ENCODE results near the gene TTC34. TPM values are rescaled to one million over a fixed set of nuclear protein-coding genes. Genes with fewer than 3 reads are reported as not detected.

TTC34 gene
- total and polyA plus RNA-seq, 2 of the 13 experiments (the other 11 are each of a cell fraction or from before 2014, with no cell fraction given), result 0.07 to 0.11 TPM

- no peak for TF ChIP-seq ZBTB20 (CRISPR knock-in tag; IDR thresholded peaks at IDR 0.05; ENCODE audit: borderline replicate concordance, low read depth)
Measured at GRCh38 chr1:2826736-2827292, 25.3 kb upstream of the TTC34 start (continued).

- Histone ChIP-seq H3K9ac (ENCODE audit: insufficient read depth, low read depth, low read length) (no peak overlapping the region), H2AFZ (ENCODE audit: low read length) (no peak overlapping the region), H3K4me1 (ENCODE audit: insufficient read depth, low read length) (no peaks in the 10 kb centered on the region), H3K9me3 (ENCODE audit: low read length) (peaks cover 9% of the 10 kb centered on the region; the same call in 1 of the 2 replicates), H3K4me3 (replicated peaks in 1 of 3; ENCODE audit: insufficient read depth in 1 of 3, low read depth in 2 of 3, low read length in 3 of 3) (no peak overlapping the region), H3K79me2 (ENCODE audit: insufficient read depth, low read length) (no peaks in the 10 kb centered on the region), H3K27me3 (ENCODE audit: control insufficient read depth in 1 of 2, insufficient read depth in 2 of 2, low read length in 2 of 2) (peaks cover 5 to 32% of the 10 kb centered on the region in 2 experiments; a peak in 4 of 5 replicates), H4K20me1 (ENCODE audit: insufficient read depth, low read length) (no peaks in the 10 kb centered on the region), H3K36me3 (replicated peaks in 1 of 2; ENCODE audit: control insufficient read depth in 1 of 2, insufficient read depth in 2 of 2, low read length in 2 of 2) (no peaks in the 10 kb centered on the region), H3K4me2 (ENCODE audit: low read depth, low read length) (no peak overlapping the region), H3K27ac (ENCODE audit: extremely low read length, insufficient read depth, low read length) (no peak overlapping the region)
- ChIA-PET POLR2A (no interaction called here), CTCF (ENCODE audit: low intra/inter-chr PET ratio, low total read pairs) (no interaction called here)
- in situ Hi-C loops (cut with HindIII; ENCODE audit: extremely low pct_ligation_motif_present, low pct_unique_long_range_greater_than_20kb), result no loop called here
- no peak for TF ChIP-seq AHR (CRISPR knock-in tag; IDR thresholded peaks at IDR 0.05)
- WGBS (ENCODE audit: low lambda C conversion rate), result 80% methylated on average over 5 of the region's 15 CpGs
- ATAC-seq (no peak), FAIRE-seq (no peak), DNase-seq (ENCODE audit: low spot score) (no peak)
- BruUV-seq (replicated peaks), result no TSS peak
- intact Hi-C loops (cut with micrococcal nuclease; ENCODE audit: unreplicated experiment), result no loop called here
Measured at GRCh38 chr1:2826316-2826715, 24.8 kb upstream of the TTC34 start.

- Histone ChIP-seq H3K4me2 (ENCODE audit: low read depth, low read length) (no peak overlapping the region), H3K9ac (ENCODE audit: insufficient read depth, low read depth, low read length) (no peak overlapping the region), H2AFZ (ENCODE audit: low read length) (no peak overlapping the region), H3K9me3 (ENCODE audit: low read length) (peaks cover 9% of the 10 kb centered on the region; the same call in 1 of the 2 replicates), H3K79me2 (ENCODE audit: insufficient read depth, low read length) (no peaks in the 10 kb centered on the region), H4K20me1 (ENCODE audit: insufficient read depth, low read length) (no peaks in the 10 kb centered on the region), H3K27ac (ENCODE audit: extremely low read length, insufficient read depth, low read length) (no peak overlapping the region), H3K36me3 (replicated peaks in 1 of 2; ENCODE audit: control insufficient read depth in 1 of 2, insufficient read depth in 2 of 2, low read length in 2 of 2) (no peaks in the 10 kb centered on the region), H3K4me3 (replicated peaks in 1 of 3; ENCODE audit: insufficient read depth in 1 of 3, low read depth in 2 of 3, low read length in 3 of 3) (no peak overlapping the region), H3K4me1 (ENCODE audit: insufficient read depth, low read length) (no peaks in the 10 kb centered on the region), H3K27me3 (ENCODE audit: control insufficient read depth in 1 of 2, insufficient read depth in 2 of 2, low read length in 2 of 2) (peaks cover 5 to 25% of the 10 kb centered on the region in 2 experiments; a peak in 4 of 5 replicates)
- TF ChIP-seq, protein P1, sequence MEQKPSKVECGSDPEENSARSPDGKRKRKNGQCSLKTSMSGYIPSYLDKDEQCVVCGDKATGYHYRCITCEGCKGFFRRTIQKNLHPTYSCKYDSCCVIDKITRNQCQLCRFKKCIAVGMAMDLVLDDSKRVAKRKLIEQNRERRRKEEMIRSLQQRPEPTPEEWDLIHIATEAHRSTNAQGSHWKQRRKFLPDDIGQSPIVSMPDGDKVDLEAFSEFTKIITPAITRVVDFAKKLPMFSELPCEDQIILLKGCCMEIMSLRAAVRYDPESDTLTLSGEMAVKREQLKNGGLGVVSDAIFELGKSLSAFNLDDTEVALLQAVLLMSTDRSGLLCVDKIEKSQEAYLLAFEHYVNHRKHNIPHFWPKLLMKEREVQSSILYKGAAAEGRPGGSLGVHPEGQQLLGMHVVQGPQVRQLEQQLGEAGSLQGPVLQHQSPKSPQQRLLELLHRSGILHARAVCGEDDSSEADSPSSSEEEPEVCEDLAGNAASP (CRISPR knock-in tag; IDR thresholded peaks at IDR 0.05; ENCODE audit: borderline replicate concordance), result no peak
- TF ChIP-seq ATF7 (IDR thresholded peaks at IDR 0.05), result peak; percentile 97
- TF ChIP-seq ATF7 (CRISPR knock-in tag; IDR thresholded peaks at IDR 0.05), result no peak
- TF ChIP-seq, protein P2, sequence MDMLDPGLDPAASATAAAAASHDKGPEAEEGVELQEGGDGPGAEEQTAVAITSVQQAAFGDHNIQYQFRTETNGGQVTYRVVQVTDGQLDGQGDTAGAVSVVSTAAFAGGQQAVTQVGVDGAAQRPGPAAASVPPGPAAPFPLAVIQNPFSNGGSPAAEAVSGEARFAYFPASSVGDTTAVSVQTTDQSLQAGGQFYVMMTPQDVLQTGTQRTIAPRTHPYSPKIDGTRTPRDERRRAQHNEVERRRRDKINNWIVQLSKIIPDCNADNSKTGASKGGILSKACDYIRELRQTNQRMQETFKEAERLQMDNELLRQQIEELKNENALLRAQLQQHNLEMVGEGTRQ (IDR thresholded peaks at IDR 0.05; ENCODE audit: low read depth, low read length), result no peak
- TF ChIP-seq, protein P2 (CRISPR knock-in tag; IDR thresholded peaks at IDR 0.05; ENCODE audit: borderline replicate concordance), result no peak
- no peak for TF ChIP-seq ZIK1 (CRISPR knock-in tag; IDR thresholded peaks at IDR 0.05; ENCODE audit: borderline replicate concordance, low read depth)
- TF ChIP-seq FOXK2 (IDR thresholded peaks at IDR 0.05), result no peak
- peak; percentile 91 for TF ChIP-seq CREB1 (IDR thresholded peaks at IDR 0.05)
- no peak for TF ChIP-seq CREB1 (CRISPR knock-in tag; IDR thresholded peaks at IDR 0.05)
- ATAC-seq (no peak), DNase-seq (ENCODE audit: low spot score) (no peak), FAIRE-seq (no peak)
- CTCF ChIA-PET (ENCODE audit: low intra/inter-chr PET ratio, low total read pairs), result no interaction called here
- WGBS (ENCODE audit: low lambda C conversion rate), result 23% methylated on average over 6 of the region's 18 CpGs
- intact Hi-C loops (cut with micrococcal nuclease; ENCODE audit: unreplicated experiment) (no loop called here), in situ Hi-C loops (cut with HindIII; ENCODE audit: extremely low pct_ligation_motif_present, low pct_unique_long_range_greater_than_20kb) (no loop called here)
- POLR2A ChIA-PET, result no interaction called here
- no TSS peak for BruUV-seq (replicated peaks)
Measured at GRCh38 chr1:2825487-2826189, 24.1 kb upstream of the TTC34 start.

All from HepG2 (cell line).